ENCODE results near the gene CST7.
"Not testable (repeated sequence)": the region's sequence is repeated elsewhere in the genome, so short reads cannot be mapped to it uniquely, and the experiment has no call there.

CST7 gene

DNA sequence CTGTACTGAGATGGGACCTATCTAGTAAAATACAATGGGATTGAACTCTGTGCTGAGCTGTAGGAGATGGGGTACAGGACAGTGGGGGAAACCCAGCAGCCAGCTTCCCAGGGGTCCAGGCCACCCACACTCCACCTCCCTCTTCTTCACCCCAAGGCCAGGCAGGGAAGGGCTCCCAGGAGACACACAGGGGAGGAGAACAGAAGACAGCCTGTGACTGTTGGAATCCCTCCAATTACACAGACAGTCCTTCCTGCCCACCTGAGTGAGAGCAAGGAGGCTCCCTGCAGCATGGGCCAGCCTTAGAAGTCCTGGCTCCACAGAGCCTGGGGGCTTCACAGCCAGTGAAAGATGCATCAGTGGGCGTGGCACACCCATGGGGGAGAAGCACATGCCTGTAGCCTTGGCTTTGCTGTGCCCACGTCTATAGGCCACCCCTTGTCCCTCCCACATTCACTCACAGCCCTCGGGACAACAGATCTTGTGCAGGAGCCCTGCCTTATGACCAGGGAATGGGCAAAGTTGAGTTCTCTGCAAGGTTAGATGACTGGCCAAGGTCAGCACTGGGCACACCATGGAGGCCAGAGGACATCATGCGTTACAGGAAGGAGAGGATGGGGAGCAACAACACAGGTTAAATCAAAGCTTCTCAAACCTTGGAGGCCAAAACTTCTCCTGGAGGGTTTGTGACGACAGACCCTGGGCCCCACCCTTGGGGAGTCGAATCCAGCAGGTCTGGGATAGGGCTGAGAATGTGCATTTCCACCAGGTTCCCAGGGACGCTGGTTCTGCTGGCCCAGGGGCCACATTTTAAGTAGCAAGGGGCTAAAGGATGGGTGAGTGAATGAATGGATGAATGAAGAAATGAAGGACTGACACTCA lies 12.3 kb upstream of the CST7 start:
- Histone ChIP-seq H3K4me1 (ENCODE audit: control insufficient read depth in 2 of 2, insufficient read depth in 2 of 2, low read length in 2 of 2) (no peaks in the 10 kb centered on the region), H3K36me3 (ENCODE audit: control insufficient read depth in 2 of 2, insufficient read depth in 2 of 2, low read length in 2 of 2) (no peaks in the 10 kb centered on the region), H3K9ac (ENCODE audit: low read depth in 1 of 2, low read length in 2 of 2) (no peak overlapping the region), H3K4me3 (ENCODE audit: low read length in 2 of 2) (no peak overlapping the region), H3K9me3 (ENCODE audit: control insufficient read depth in 2 of 2, low read length in 2 of 2) (no peaks in the 10 kb centered on the region), H3K27me3 (ENCODE audit: control insufficient read depth in 2 of 2, insufficient read depth in 2 of 2, low read length in 2 of 2) (no peaks in the 10 kb centered on the region), H3K27ac (ENCODE audit: low read depth in 2 of 2, low read length in 2 of 2) (no peak overlapping the region)

DNA sequence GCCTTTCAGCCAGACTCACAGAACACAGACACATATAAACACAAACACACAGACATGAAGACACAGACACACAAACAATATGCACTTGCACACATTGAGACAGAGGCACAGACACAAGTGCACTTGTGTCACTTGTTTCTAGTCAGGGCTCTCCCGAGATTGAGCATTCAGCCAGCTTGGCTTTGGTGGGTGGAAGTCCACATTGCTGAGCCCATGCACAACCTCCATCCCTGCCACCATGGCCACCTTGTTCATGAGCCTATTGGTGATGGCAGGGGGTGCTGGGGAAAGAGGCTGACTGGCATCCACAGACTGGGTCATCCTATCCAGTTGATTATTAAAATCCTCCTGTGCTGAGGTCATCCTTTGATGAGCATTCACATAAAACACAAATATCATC lies 11.5 kb upstream of the CST7 start:
- no peaks in the 10 kb centered on the region for H3K27me3 ChIP-seq (ENCODE audit: control insufficient read depth in 2 of 2, insufficient read depth in 2 of 2, low read length in 2 of 2)
- no peak overlapping the region for H3K9ac ChIP-seq (ENCODE audit: low read depth in 1 of 2, low read length in 2 of 2)
- no peaks in the 10 kb centered on the region for H3K36me3 ChIP-seq (ENCODE audit: control insufficient read depth in 2 of 2, insufficient read depth in 2 of 2, low read length in 2 of 2)
- no peak overlapping the region for H3K27ac ChIP-seq (ENCODE audit: low read depth in 2 of 2, low read length in 2 of 2)
- no peaks in the 10 kb centered on the region for H3K9me3 ChIP-seq (ENCODE audit: control insufficient read depth in 2 of 2, low read length in 2 of 2)
- no peaks in the 10 kb centered on the region for H3K4me1 ChIP-seq (ENCODE audit: control insufficient read depth in 2 of 2, insufficient read depth in 2 of 2, low read length in 2 of 2)
- no peak overlapping the region for H3K4me3 ChIP-seq (ENCODE audit: low read length in 2 of 2)

DNA sequence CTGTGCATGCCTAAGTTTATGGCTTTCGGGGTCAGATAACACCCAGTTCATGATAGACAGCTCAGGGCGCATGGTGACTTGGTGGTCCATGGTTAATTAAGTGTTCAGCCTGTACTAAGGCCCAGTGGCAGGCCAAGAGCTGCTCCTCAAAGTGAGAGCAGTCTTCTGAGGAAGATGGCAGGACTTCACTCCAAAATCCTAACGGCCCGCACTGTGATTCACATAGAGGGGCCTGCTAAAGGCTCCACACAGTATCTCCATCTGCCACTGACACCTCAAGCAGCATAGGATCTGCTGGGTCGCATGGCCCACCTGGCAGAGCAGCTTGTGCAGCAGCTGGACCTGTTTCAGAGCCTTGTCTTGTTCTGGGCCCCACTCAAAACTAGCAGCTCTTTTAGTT lies 10.6 kb upstream of the CST7 start:
- H3K27me3 ChIP-seq (ENCODE audit: control insufficient read depth in 2 of 2, insufficient read depth in 2 of 2, low read length in 2 of 2): no peaks in the 10 kb centered on the region
- H3K9me3 ChIP-seq (ENCODE audit: control insufficient read depth in 2 of 2, low read length in 2 of 2): no peaks in the 10 kb centered on the region

DNA sequence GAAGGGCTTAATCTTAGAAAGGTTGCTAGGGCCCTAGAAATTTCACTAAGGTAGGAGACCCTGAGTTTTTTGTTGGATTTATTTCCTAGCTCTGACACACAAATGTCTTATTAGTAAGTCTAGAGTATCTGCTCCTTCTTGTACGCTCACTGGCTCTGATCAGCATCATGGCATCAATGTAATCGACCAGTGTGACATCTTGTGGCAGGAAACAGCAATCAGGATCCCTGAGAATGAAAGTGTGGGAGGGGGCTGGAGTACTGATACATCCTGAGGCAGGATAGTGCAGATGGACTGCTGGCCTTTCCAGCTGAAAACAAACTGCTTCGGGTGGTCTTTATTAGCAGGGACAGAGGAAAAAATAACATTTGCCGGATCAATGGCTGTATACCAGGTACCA lies 10.0 kb upstream of the CST7 start:
- H3K27ac ChIP-seq (ENCODE audit: low read depth in 2 of 2, low read length in 2 of 2): no peak overlapping the region
- H3K9ac ChIP-seq (ENCODE audit: low read depth in 1 of 2, low read length in 2 of 2): no peak overlapping the region
- no peaks in the 10 kb centered on the region for H3K27me3 ChIP-seq (ENCODE audit: control insufficient read depth in 2 of 2, insufficient read depth in 2 of 2, low read length in 2 of 2)
- H3K9me3 ChIP-seq (ENCODE audit: control insufficient read depth in 2 of 2, low read length in 2 of 2): no peaks in the 10 kb centered on the region
- H3K36me3 ChIP-seq (ENCODE audit: control insufficient read depth in 2 of 2, insufficient read depth in 2 of 2, low read length in 2 of 2): no peaks in the 10 kb centered on the region
- H3K4me1 ChIP-seq (ENCODE audit: control insufficient read depth in 2 of 2, insufficient read depth in 2 of 2, low read length in 2 of 2): no peaks in the 10 kb centered on the region
- no peak overlapping the region for H3K4me3 ChIP-seq (ENCODE audit: low read length in 2 of 2)

More for the DNA sequence above, 10.6 kb upstream of the CST7 start:
- no peaks in the 10 kb centered on the region for H3K4me1 ChIP-seq (ENCODE audit: control insufficient read depth in 2 of 2, insufficient read depth in 2 of 2, low read length in 2 of 2)
- no peak overlapping the region for H3K4me3 ChIP-seq (ENCODE audit: low read length in 2 of 2)
- no peak overlapping the region for H3K9ac ChIP-seq (ENCODE audit: low read depth in 1 of 2, low read length in 2 of 2)
- no peaks in the 10 kb centered on the region for H3K36me3 ChIP-seq (ENCODE audit: control insufficient read depth in 2 of 2, insufficient read depth in 2 of 2, low read length in 2 of 2)
- no peak overlapping the region for H3K27ac ChIP-seq (ENCODE audit: low read depth in 2 of 2, low read length in 2 of 2)

DNA sequence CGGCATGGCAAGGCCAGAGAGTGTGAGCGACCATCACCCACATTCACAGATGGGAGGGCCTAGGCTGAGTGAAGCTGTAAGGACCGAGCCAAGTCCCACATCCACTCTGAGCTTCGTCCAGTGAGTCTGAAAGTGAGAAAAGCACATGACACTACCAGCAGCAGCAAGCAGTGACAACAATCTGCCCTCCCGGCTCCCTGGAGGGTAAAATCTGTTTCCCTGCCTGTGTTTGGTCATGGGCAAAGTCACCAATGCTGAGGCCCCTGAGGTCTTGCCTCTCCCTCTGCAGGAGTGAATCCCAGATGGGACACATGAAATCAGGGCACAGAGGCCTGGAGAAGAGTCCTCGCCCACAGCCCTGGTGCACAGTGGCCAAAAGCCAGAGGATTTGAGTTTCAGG lies 6.4 kb upstream of the CST7 start:
- no peak overlapping the region for H3K4me3 ChIP-seq (ENCODE audit: low read length in 2 of 2)
- H3K36me3 ChIP-seq (ENCODE audit: control insufficient read depth in 2 of 2, insufficient read depth in 2 of 2, low read length in 2 of 2): no peaks in the 10 kb centered on the region
- no peak overlapping the region for H3K27ac ChIP-seq (ENCODE audit: low read depth in 2 of 2, low read length in 2 of 2)
- no peak overlapping the region for H3K9ac ChIP-seq (ENCODE audit: low read depth in 1 of 2, low read length in 2 of 2)
- H3K4me1 ChIP-seq (ENCODE audit: control insufficient read depth in 2 of 2, insufficient read depth in 2 of 2, low read length in 2 of 2): no peaks in the 10 kb centered on the region
- no peaks in the 10 kb centered on the region for H3K9me3 ChIP-seq (ENCODE audit: control insufficient read depth in 2 of 2, low read length in 2 of 2)
- no peaks in the 10 kb centered on the region for H3K27me3 ChIP-seq (ENCODE audit: control insufficient read depth in 2 of 2, insufficient read depth in 2 of 2, low read length in 2 of 2)

DNA sequence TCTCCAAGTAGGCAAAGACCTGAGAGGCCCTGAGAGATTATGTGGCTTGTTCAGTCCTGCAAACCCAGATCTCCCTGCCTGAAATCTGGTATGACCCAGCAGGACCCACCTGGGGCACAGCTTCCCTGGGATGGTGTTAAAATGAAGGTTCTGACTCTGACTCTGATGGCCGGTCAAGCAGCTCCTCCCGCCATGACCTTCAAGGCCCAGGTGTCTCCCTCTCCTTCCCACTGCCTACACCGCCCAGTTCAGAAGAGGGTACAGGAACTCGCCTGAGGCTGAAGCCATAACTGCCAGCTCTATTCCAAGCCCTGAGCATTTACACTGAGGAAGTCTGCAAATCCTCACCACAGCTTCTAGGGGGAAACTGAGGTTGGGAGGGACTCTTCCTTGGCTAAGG lies 5.9 kb upstream of the CST7 start:
- H3K27ac ChIP-seq (ENCODE audit: low read depth in 2 of 2, low read length in 2 of 2): no peak overlapping the region
- H3K4me1 ChIP-seq (ENCODE audit: control insufficient read depth in 2 of 2, insufficient read depth in 2 of 2, low read length in 2 of 2): no peaks in the 10 kb centered on the region
- H3K27me3 ChIP-seq (ENCODE audit: control insufficient read depth in 2 of 2, insufficient read depth in 2 of 2, low read length in 2 of 2): no peaks in the 10 kb centered on the region
- no peaks in the 10 kb centered on the region for H3K36me3 ChIP-seq (ENCODE audit: control insufficient read depth in 2 of 2, insufficient read depth in 2 of 2, low read length in 2 of 2)
- H3K9me3 ChIP-seq (ENCODE audit: control insufficient read depth in 2 of 2, low read length in 2 of 2): no peaks in the 10 kb centered on the region
- no peak overlapping the region for H3K9ac ChIP-seq (ENCODE audit: low read depth in 1 of 2, low read length in 2 of 2)
- no peak overlapping the region for H3K4me3 ChIP-seq (ENCODE audit: low read length in 2 of 2)

DNA sequence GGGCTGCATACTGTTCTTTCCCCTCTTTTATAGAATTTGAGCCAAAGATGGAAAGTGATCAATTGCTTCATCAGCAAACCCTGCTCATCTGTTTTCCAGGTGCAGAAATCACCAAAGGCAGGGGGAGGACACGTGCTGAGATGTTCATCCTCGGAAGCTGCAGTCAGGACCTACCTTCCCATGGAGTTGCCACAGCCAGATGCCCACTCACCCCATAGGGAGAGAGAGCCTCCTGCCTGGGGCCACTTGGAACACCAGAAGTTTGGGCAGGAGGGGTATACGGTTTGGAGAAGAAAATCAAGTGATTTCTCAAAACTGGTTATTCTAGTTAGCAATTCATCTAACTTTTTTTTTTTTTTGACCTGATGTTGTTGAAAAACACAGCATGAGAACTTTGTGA lies 5.3 kb upstream of the CST7 start:
- Histone ChIP-seq H3K4me3 (ENCODE audit: low read length in 2 of 2) (no peak overlapping the region), H3K9ac (ENCODE audit: low read depth in 1 of 2, low read length in 2 of 2) (no peak overlapping the region), H3K27me3 (ENCODE audit: control insufficient read depth in 2 of 2, insufficient read depth in 2 of 2, low read length in 2 of 2) (no peaks in the 10 kb centered on the region), H3K27ac (ENCODE audit: low read depth in 2 of 2, low read length in 2 of 2) (no peak overlapping the region), H3K36me3 (ENCODE audit: control insufficient read depth in 2 of 2, insufficient read depth in 2 of 2, low read length in 2 of 2) (no peaks in the 10 kb centered on the region), H3K4me1 (ENCODE audit: control insufficient read depth in 2 of 2, insufficient read depth in 2 of 2, low read length in 2 of 2) (no peaks in the 10 kb centered on the region), H3K9me3 (ENCODE audit: control insufficient read depth in 2 of 2, low read length in 2 of 2) (no peaks in the 10 kb centered on the region)

DNA sequence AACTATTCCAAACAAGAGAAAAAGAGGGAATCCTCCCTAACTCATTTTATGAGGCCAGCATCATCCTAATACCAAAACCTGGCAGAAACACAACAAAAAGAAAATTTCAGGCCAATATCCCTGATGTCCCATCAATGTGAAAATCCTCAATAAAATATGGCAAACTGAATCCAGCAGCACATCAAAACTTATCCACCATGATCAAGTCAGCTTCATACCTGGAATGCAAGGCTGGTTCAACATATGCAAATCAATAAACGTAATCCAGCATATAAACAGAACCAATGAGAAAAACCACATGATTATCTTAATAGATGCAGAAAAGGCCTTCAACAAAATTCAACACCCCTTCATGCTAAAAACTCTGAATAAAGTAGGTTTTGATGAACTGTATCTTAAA lies 2.7 kb upstream of the CST7 start:
- not testable (repeated sequence) for H3K36me3 ChIP-seq (ENCODE audit: control insufficient read depth in 2 of 2, insufficient read depth in 2 of 2, low read length in 2 of 2); H3K9ac ChIP-seq (ENCODE audit: low read depth in 1 of 2, low read length in 2 of 2); H3K27me3 ChIP-seq (ENCODE audit: control insufficient read depth in 2 of 2, insufficient read depth in 2 of 2, low read length in 2 of 2); H3K4me3 ChIP-seq (ENCODE audit: low read length in 2 of 2); H3K4me1 ChIP-seq (ENCODE audit: control insufficient read depth in 2 of 2, insufficient read depth in 2 of 2, low read length in 2 of 2); H3K9me3 ChIP-seq (ENCODE audit: control insufficient read depth in 2 of 2, low read length in 2 of 2); H3K27ac ChIP-seq (ENCODE audit: low read depth in 2 of 2, low read length in 2 of 2)

DNA sequence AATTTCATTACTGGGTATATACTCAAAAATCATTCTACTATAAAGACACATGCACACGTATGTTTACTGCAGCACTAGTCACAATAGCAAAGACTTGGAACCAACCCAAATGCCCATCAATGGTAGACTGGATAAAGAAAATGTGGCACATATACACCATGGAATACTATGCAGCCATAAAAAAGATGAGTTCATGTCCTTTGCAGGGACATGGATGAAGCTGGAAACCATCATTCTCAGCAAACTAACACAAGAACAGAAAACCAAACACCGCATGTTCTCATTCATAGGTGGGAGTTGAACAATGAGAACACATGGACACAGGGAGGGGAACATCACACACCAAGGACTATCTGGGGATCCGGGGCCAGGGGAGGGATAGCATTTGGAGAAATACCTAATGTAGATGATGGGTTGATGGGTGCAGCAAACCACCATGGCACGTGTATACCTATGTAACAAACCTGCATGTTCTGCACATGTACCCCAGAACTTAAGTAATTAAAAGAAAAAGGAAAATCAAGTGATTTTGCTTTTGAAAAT lies 602 bp upstream of the CST7 start:
- not testable (repeated sequence) for H3K4me3 ChIP-seq (ENCODE audit: low read length in 2 of 2); H3K9me3 ChIP-seq (ENCODE audit: control insufficient read depth in 2 of 2, low read length in 2 of 2); H3K9ac ChIP-seq (ENCODE audit: low read depth in 1 of 2, low read length in 2 of 2); H3K27ac ChIP-seq (ENCODE audit: low read depth in 2 of 2, low read length in 2 of 2); H3K27me3 ChIP-seq (ENCODE audit: control insufficient read depth in 2 of 2, insufficient read depth in 2 of 2, low read length in 2 of 2); H3K4me1 ChIP-seq (ENCODE audit: control insufficient read depth in 2 of 2, insufficient read depth in 2 of 2, low read length in 2 of 2); H3K36me3 ChIP-seq (ENCODE audit: control insufficient read depth in 2 of 2, insufficient read depth in 2 of 2, low read length in 2 of 2)

DNA sequence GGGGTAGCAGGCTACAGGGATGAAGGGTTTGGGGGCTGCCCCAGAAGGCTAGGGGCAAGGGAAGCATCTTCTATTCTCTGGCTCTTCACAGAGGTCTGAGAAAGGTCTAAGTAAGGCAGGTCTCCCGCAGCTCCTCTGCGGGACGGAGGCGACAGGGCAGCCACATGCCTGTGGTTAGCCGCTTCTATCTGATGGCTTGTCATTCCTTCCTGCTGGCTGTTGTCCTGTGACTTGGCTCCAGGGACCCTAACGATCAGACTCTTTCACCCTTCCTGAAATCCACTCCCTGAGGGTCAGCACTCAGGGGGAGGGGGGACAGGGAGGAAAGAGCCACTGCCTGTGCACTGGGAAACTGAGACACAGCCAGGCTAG lies 673 bp downstream of the CST7 start:
- Histone ChIP-seq H3K4me3 (ENCODE audit: low read length in 2 of 2) (peak overlapping the region; percentile 50 to 56), H3K27ac (ENCODE audit: low read depth in 2 of 2, low read length in 2 of 2) (peak overlapping the region; percentile 58 to 61), H3K9ac (ENCODE audit: low read depth in 1 of 2, low read length in 2 of 2) (peak overlapping the region in 1 of 2 donors; percentile 38), H3K9me3 (ENCODE audit: control insufficient read depth in 2 of 2, low read length in 2 of 2) (no peaks in the 10 kb centered on the region), H3K27me3 (ENCODE audit: control insufficient read depth in 2 of 2, insufficient read depth in 2 of 2, low read length in 2 of 2) (no peaks in the 10 kb centered on the region), H3K36me3 (ENCODE audit: control insufficient read depth in 2 of 2, insufficient read depth in 2 of 2, low read length in 2 of 2) (no peaks in the 10 kb centered on the region), H3K4me1 (ENCODE audit: control insufficient read depth in 2 of 2, insufficient read depth in 2 of 2, low read length in 2 of 2) (no peaks in the 10 kb centered on the region)
